Pancreas (tissue), 10 donors: ENCODE data around the gene ITGA5. TPM values are rescaled to one million over a fixed set of nuclear protein-coding genes. Genes with fewer than 3 reads are reported as not detected.

Experiments
- ATAC-seq, 4 donors: fragments of 200-7000 bp; cut with Tn5 transposase; one replicate each; pipeline versions ENCODE4 v1.8.0 to v1.9.1; 2020; ENCODE audit warnings: mild to moderate bottlenecking in 4 of 4, moderate library complexity in 4 of 4
- DNase-seq, 6 donors: peaks; one replicate each; pipeline ENCODE4 v3.0.0-alpha.2; 2020
- FAIRE-seq: peaks from 2 replicates; lab custom pipeline; 2012; peaks lifted over from hg19 to GRCh38; lab: Jason Lieb, UNC
- H3K27ac ChIP-seq, 4 donors: fragments of 200-600 bp; sonication (generic); 1 replicate in 3 of 4; 2 replicates in 1 of 4; pipeline versions ENCODE4 v1.5.0 to v1.8.0; 2020
- H3K27me3 ChIP-seq, 4 donors: fragments of 200-600 bp; one replicate each; pipeline ENCODE4 v1.8.0; 2021
- H3K36me3 ChIP-seq, 3 donors: fragments of 200-600 bp; sonication (generic) in 1 of 3; one replicate each; pipeline versions ENCODE4 v1.5.0 to v1.8.0; 2020 to 2021
- H3K4me1 ChIP-seq, 3 donors: fragments of 200-600 bp; one replicate each; pipeline ENCODE4 v1.8.0; 2021
- H3K4me3 ChIP-seq, 4 donors: fragments of 200-600 bp; sonication (generic) in 2 of 4; one replicate each; pipeline versions ENCODE4 v1.5.0 to v1.8.0; 2020 to 2021
- H3K9me3 ChIP-seq, 4 donors: fragments of 200-600 bp; one replicate each; pipeline ENCODE4 v1.8.0; 2021
- CTCF ChIP-seq, 4 donors: fragments of 200-600 bp; sonication (generic) in 3 of 4; IDR thresholded peaks; one replicate each; pipeline versions ENCODE4 v1.5.0 to v1.8.0; 2021; ENCODE audit warnings: antibody characterized with exemption in 4 of 4
- WGBS, 2 donors: extraction: QIAGEN DNeasy Blood & Tissue Kit; methylation state at CpG; one replicate each; pipeline ENCODE4 v1.1.7; 2013; 5-methylcytosine and 5-hydroxymethylcytosine counted together
- intact Hi-C, 3 donors: fragments of 100-400 bp; cut with DNase I; formaldehyde crosslinking; loops; one replicate each; pipeline versions ENCODE4 v1.11.1 to v1.14.2; 2022
- polyA plus RNA-seq, 2 donors: library from polyadenylated mRNA; stranded (reverse); fragments of 200-250 nt; gene quantifications; one replicate each; pipeline ENCODE4 v1.2.3, GENCODE V29; 2013
- total RNA-seq, 6 donors: library from RNA; stranded (reverse); fragmentation: NEBNext Ultra II Directional in 4 of 6; extraction: Animal tissue kit (Norgen Biotek cat#: 25700) in 4 of 6; gene quantifications; one replicate each; pipeline versions ENCODE4 v1.2.1 to v1.2.4, GENCODE V29; 2021 to 2023
- donor health status: healthy with polysubstance abuse.
- donor health status: DM: no; HTN: no; CAD: no; lungs with moderate emphysema.
- donor health status: DM: no; HTN: no; CAD: no.
- donor health status: control.
- donor health status: control.
- donor health status: Bipolar disorder and iron deficiency.
- donor health status: DM: yes; HTN: yes; CAD: no.
- donor health status: DM: no; HTN: no; CAD: no.
- donor health status: DM: no; HTN: no; CAD: no.
- donor health status: DM: yes; HTN: yes; CAD: no.

Gene ITGA5
- total and polyA plus RNA-seq, 8 donors, result 9.5 to 32.2 (median 17.5) TPM

- intact Hi-C loops, result loop anchor here in 2 of 3 donors (5.0 kb wide), 1 partner anchor 35 kb away; no protein-coding TSS in a partner anchor
- Histone ChIP-seq H3K4me3 (no peak overlapping the region), H3K27me3 (no peaks in the 10 kb centered on the region), H3K36me3 (no peaks in the 10 kb centered on the region), H3K9me3 (no peaks in the 10 kb centered on the region), H3K27ac (no peak overlapping the region), H3K4me1 (peaks cover 0 to 5% (median 0%) of the 10 kb centered on the region in 3 donors)
- TF ChIP-seq CTCF (IDR thresholded peaks at IDR 0.05), result no peak
- FAIRE-seq, result no peak
- no peak for ATAC-seq
- no peak for DNase-seq
These were observed 18.2 kb upstream of the ITGA5 start for GRCh38 chr12:54437243-54437642.

- no peaks in the 10 kb centered on the region for H3K36me3 ChIP-seq
- no peaks in the 10 kb centered on the region for H3K9me3 ChIP-seq
- no peak overlapping the region for H3K27ac ChIP-seq
- no peaks in the 10 kb centered on the region for H3K27me3 ChIP-seq
- ATAC-seq, result no peak
- intact Hi-C loops, result no loop called here
- H3K4me1 ChIP-seq, result peaks cover 0 to 5% (median 0%) of the 10 kb centered on the region in 3 donors
- FAIRE-seq, result no peak
- TF ChIP-seq CTCF (IDR thresholded peaks at IDR 0.05), result no peak
- 79 to 87% methylated on average over 4 of the region's 4 CpGs for WGBS, 2 donors
- DNase-seq, result no peak
- H3K4me3 ChIP-seq, result no peak overlapping the region
These were observed 13.7 kb upstream of the ITGA5 start for GRCh38 chr12:54432815-54433164.

GRCh38 chr12:54431911-54432814, 13.1 kb upstream of the ITGA5 start:
- Histone ChIP-seq H3K27me3 (no peaks in the 10 kb centered on the region), H3K4me3 (no peak overlapping the region), H3K9me3 (no peaks in the 10 kb centered on the region), H3K27ac (peak overlapping the region in 2 of 4 donors; percentile 39 to 63), H3K36me3 (no peaks in the 10 kb centered on the region), H3K4me1 (peaks cover 0 to 5% (median 0%) of the 10 kb centered on the region in 3 donors)
- WGBS, 2 donors, result 47 to 49% methylated on average over 9 of the region's 9 CpGs
- intact Hi-C loops, result no loop called here
- TF ChIP-seq CTCF (IDR thresholded peaks at IDR 0.05), result no peak
- FAIRE-seq, result no peak
- peak in 3 of 6 donors; percentile 62 to 71 (median 67) for DNase-seq
- ATAC-seq, result peak; percentile 53 to 84 (median 81)

GRCh38 chr12:54430471-54431069, 11.5 kb upstream of the ITGA5 start:
- Histone ChIP-seq H3K4me3 (no peak overlapping the region), H3K27ac (no peak overlapping the region), H3K36me3 (no peaks in the 10 kb centered on the region), H3K9me3 (no peaks in the 10 kb centered on the region), H3K27me3 (no peaks in the 10 kb centered on the region), H3K4me1 (peaks cover 0 to 4% (median 0%) of the 10 kb centered on the region in 3 donors)
- intact Hi-C loops, result no loop called here
- no peak for ATAC-seq
- no peak for DNase-seq
- FAIRE-seq, result no peak
- 88% methylated on average over 5 of the region's 5 CpGs for WGBS, 2 donors
- TF ChIP-seq CTCF (IDR thresholded peaks at IDR 0.05), result no peak
